Measurements from ENCODE around the gene NMS. TPM values are rescaled to one million over a fixed set of nuclear protein-coding genes. Genes with fewer than 3 reads are reported as not detected.

The NMS gene
- polyA plus RNA-seq, 4 donors: not detected

DNA sequence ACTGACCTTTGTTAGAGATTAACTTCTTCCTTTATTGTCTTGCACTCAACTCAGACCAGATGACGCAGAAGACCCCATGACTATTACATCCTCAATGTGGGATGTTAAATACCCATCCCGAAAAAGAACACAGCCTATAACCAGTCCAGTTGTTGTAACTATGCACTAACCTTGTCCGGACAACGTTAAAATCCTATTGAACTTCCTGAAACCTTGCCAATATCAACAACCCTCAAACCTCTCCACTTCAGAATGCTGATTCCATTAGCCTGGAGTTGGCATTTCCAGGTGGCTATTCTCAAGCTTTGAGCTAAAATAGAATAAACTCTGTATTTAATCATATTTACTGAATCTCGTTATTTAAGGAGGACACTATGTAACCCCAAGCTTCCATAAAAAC lies 13.6 kb downstream of the NMS start:
- DNase-seq (ENCODE audit: low read depth in 4 of 4, low spot score in 3 of 4): no peak

- no peak for DNase-seq (ENCODE audit: low read depth in 4 of 4, low spot score in 3 of 4)
These were observed 14.1 kb downstream of the NMS start for GRCh38 chr2:100484390-100484789.

- no peak for DNase-seq (ENCODE audit: low read depth in 4 of 4, low spot score in 3 of 4)
These were observed 15.1 kb downstream of the NMS start for GRCh38 chr2:100485396-100485795.

DNA sequence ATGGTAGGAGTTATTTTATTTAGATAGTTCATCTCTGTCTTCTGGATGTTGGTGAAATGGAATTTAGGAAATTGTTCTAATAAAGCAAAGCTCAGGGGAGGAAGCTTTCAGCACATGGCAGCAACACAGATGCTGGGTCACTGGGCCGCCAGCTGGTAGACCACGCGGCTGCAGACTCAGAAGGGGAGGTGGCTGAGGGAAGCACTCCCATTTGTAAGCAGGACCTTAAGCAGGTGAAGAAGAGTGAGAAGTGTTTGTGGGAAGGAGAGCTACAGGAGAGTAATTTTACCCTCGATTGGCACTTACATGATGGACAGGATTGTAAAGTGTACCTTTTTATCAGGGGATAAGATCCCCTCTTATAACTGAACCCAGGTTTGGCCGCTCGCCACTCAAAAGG lies 24.4 kb downstream of the NMS start:
- no peak for DNase-seq (ENCODE audit: low read depth in 4 of 4, low spot score in 3 of 4)

- no peak for DNase-seq (ENCODE audit: low read depth in 4 of 4, low spot score in 3 of 4)
These were observed 32.5 kb downstream of the NMS start for GRCh38 chr2:100502782-100503181.

- DNase-seq (ENCODE audit: low read depth in 4 of 4, low spot score in 3 of 4): no peak
These were observed 34.3 kb downstream of the NMS start for GRCh38 chr2:100504542-100504941.

DNA sequence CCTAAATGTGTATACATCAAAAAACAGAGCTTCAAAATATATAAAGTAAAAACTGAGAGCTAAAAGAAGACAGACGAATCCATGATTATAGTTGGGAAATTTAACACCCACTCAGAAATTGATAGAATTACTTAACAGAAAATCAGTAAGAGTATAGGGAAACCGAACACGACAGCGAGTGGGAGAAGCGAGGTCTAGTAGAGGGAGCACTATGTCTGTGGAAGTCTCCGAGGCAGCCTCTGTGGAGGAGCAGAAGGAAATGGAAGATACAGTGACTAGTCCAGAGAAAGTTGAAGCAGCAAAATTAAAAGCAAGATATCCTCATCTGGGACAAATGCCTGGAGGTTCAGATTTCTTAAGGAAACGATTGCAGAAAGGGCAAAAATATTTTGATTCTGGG lies 38.8 kb downstream of the NMS start:
- DNase-seq (ENCODE audit: low read depth in 4 of 4, low spot score in 3 of 4): no peak

DNA sequence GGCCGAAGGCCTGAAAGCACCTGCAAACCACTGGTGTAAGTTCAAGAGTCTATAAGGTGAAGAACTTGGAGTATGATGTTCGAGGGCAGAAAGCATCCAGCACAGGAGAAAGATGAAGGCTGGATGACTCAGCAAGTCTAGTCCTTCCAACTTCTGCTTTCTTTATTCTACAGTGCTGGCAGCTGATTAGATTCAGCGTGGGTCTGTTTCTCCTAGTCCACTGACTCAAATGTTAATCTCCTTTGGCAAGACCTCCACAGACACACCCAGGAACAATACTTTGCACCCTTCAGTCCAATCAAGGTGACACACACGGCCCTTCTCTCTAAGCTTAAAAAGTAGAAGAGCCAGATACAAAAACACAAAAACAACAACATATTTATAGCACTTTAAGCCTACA lies 43.4 kb downstream of the NMS start:
- DNase-seq (ENCODE audit: low read depth in 4 of 4, low spot score in 3 of 4): no peak

GRCh38 chr2:100517556-100517955 lies 47.3 kb downstream of the NMS start:
- no peak for DNase-seq (ENCODE audit: low read depth in 4 of 4, low spot score in 3 of 4)

DNA sequence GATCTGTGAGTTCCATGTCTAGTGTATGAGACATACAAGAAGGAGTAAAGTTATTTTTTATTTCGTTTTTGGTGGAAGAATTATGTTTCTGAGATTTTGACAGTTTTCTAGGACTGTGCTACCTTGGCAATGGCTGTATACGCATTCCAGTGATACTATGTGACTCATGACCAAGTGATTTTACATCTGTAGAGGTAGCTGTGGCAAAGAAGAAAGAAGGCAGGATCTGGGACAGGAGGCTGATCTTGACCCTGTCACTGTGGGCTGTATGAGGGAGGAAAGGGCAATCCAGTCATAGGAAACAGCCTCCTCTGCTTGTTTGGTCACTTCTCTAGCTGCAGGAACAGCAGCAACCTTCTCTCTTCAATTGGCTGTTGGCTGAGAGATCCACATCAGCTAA lies 48.5 kb downstream of the NMS start:
- DNase-seq (ENCODE audit: low read depth in 4 of 4, low spot score in 3 of 4): no peak

DNA sequence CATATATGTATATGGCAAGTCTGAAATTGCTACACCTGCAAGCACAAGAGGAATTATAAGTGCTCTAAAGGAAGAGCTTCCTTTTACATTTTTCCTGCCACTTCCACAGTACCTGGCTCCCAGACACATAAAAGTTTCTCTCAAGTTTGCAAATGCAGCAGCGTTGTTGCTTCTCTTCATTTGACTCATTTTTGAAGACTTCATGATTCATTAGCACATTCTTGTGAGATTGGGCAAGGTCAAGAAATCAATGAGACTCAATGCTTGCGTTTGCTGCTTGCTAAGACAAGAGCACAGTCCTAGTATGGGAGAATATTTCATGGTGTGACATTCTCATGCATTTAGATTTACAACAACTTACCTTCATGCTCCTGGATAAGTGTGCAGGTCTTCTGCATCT lies 49.9 kb downstream of the NMS start:
- DNase-seq (ENCODE audit: low read depth in 4 of 4, low spot score in 3 of 4): no peak

DNA sequence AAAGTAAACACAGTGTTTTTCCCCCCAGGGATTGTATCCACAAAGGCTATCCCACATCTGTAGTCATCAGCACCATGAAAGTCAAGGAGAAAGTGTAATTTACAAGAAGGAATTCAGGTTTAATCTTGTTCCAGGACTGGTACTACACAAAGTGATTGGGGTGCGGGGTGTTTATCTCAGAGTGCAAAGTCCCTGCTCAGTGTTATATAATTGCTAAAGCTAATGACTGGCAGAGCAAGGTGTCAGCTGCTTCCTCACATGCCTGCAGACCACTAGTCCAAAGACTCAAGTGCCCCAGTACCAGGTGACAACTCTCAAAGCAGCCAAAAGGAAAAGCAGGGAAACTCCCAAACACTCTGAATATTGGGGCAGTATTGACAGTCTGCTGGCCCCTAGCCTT lies 52.1 kb downstream of the NMS start:
- no peak for DNase-seq (ENCODE audit: low read depth in 4 of 4, low spot score in 3 of 4)

- no peak for DNase-seq (ENCODE audit: low read depth in 4 of 4, low spot score in 3 of 4)
These were observed 54.0 kb downstream of the NMS start for GRCh38 chr2:100524331-100524730.

GRCh38 chr2:100526868-100527267 lies 56.6 kb downstream of the NMS start:
- no peak for DNase-seq (ENCODE audit: low read depth in 4 of 4, low spot score in 3 of 4)

GRCh38 chr2:100527440-100528015 lies 57.2 kb downstream of the NMS start:
- DNase-seq (ENCODE audit: low read depth in 4 of 4, low spot score in 3 of 4): no peak

DNA sequence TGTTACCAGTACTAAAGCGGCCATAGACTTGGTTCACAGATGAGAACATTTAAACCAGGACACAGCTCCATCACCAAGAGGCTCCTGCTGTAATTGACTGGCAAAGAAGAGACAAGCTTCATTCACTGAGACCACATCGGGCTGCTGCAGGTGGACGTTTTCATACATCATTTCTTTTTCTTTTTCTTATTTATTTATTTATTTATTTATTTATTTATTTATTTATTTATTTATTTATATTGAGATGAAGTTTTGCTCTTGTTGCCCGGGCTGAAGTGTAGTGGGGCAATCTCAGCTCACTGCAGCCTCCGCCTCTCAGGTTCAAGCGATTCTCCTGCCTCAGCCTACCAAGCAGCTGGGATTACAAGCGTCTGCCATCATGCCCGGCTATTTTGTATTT lies 58.9 kb downstream of the NMS start:
- no peak for DNase-seq (ENCODE audit: low read depth in 4 of 4, low spot score in 3 of 4)

- no peak for DNase-seq (ENCODE audit: low read depth in 4 of 4, low spot score in 3 of 4)
These were observed 59.6 kb downstream of the NMS start for GRCh38 chr2:100529900-100530299.

Other genes with a start within 250 kb of the NMS start
- 1 to 10 TPM; 2.8 to 3.7 (median 3.1) TPM for gene LONRF2, start 148.0 kb upstream of the NMS start, polyA plus RNA-seq (ENCODE audit: insufficient read length in 4 of 4)
- 10 to 100 TPM; 21.4 to 23.8 (median 22.6) TPM for gene CHST10, start 52.8 kb upstream of the NMS start, polyA plus RNA-seq (ENCODE audit: insufficient read length in 4 of 4)
- 10 to 100 TPM; 36.1 to 43.1 (median 39.8) TPM for gene PDCL3, start 92.5 kb downstream of the NMS start, polyA plus RNA-seq (ENCODE audit: insufficient read length in 4 of 4)